Mesenchymal stem cell (in vitro differentiated cells and primary cell): ENCODE data around the gene NXPH3.
"Not testable (repeated sequence)": the region's sequence is repeated elsewhere in the genome, so short reads cannot be mapped to it uniquely, and the experiment has no call there.

Source experiments
- DNase-seq: peaks from one replicate; pipeline ENCODE4 v3.0.0-alpha.2; 2013
- H2AFZ ChIP-seq: one replicate; pipeline ENCODE4 v1.6.1; 2013; ENCODE audit warnings: low read depth, mild to moderate bottlenecking, control low read depth, inconsistent platforms, low read length, moderate library complexity
- H2AK5ac ChIP-seq: 2 replicates; pipeline ENCODE4 v1.6.1; 2013; ENCODE audit warnings: low read length, moderate library complexity, mild to moderate bottlenecking, inconsistent platforms; ENCODE audit not compliant: severe bottlenecking
- H2BK120ac ChIP-seq: one replicate; pipeline ENCODE4 v1.6.1; 2013; ENCODE audit warnings: low read depth, mild to moderate bottlenecking, inconsistent platforms, low read length, moderate library complexity
- H2BK12ac ChIP-seq, 2 experiments: one replicate each; pipeline ENCODE4 v1.6.1; 2013; ENCODE audit warnings: inconsistent platforms in 2 of 2, low read length in 2 of 2, mild to moderate bottlenecking in 2 of 2, moderate library complexity in 2 of 2, control low read depth in 1 of 2
- H2BK15ac ChIP-seq: one replicate; pipeline ENCODE4 v1.6.1; 2013; ENCODE audit warnings: mild to moderate bottlenecking, low read depth, inconsistent platforms; ENCODE audit not compliant: poor library complexity, severe bottlenecking
- H2BK5ac ChIP-seq: 2 replicates; pipeline ENCODE4 v1.6.1; 2013; ENCODE audit warnings: low read depth, mild to moderate bottlenecking, low read length, control low read depth, inconsistent platforms; ENCODE audit not compliant: poor library complexity, severe bottlenecking
- H3K14ac ChIP-seq, 2 experiments: one replicate each; pipeline ENCODE4 v1.6.1; 2013; ENCODE audit warnings: inconsistent platforms in 2 of 2, low read length in 2 of 2, control low read depth in 1 of 2, mild to moderate bottlenecking in 1 of 2, moderate library complexity in 1 of 2
- H3K18ac ChIP-seq, 2 experiments: one replicate each; pipeline ENCODE4 v1.6.1; 2013; ENCODE audit warnings: inconsistent platforms in 2 of 2, low read length in 2 of 2, control low read depth in 1 of 2, low read depth in 1 of 2, mild to moderate bottlenecking in 1 of 2
- H3K23ac ChIP-seq, 2 experiments: one replicate each; pipeline ENCODE4 v1.6.1; 2013; ENCODE audit warnings: inconsistent platforms in 2 of 2, low read length in 2 of 2, mild to moderate bottlenecking in 2 of 2, moderate library complexity in 2 of 2, control low read depth in 1 of 2
- H3K27ac ChIP-seq: 2 replicates; pipeline ENCODE4 v1.5.1; 2013; ENCODE audit warnings: mild to moderate bottlenecking, moderate library complexity, low read length, control low read depth, inconsistent platforms; ENCODE audit not compliant: poor library complexity, severe bottlenecking
- H3K27me3 ChIP-seq, 2 experiments: 2 replicates each; pipeline versions ENCODE4 v1.6.1 to v1.7.0; 2013; ENCODE audit warnings: low read length in 2 of 2, mild to moderate bottlenecking in 2 of 2, moderate library complexity in 2 of 2, control low read depth in 1 of 2, inconsistent platforms in 1 of 2; ENCODE audit not compliant: control insufficient read depth in 1 of 2, insufficient read depth in 1 of 2
- H3K36me3 ChIP-seq, 2 experiments: 2 replicates each; pipeline versions ENCODE4 v1.6.1 to v1.7.0; 2013; ENCODE audit warnings: low read length in 2 of 2, control low read depth in 1 of 2, inconsistent platforms in 1 of 2, low read depth in 1 of 2, mild to moderate bottlenecking in 1 of 2; ENCODE audit not compliant: insufficient read depth in 2 of 2, control insufficient read depth in 1 of 2
- H3K4ac ChIP-seq, 2 experiments: one replicate each; pipeline ENCODE4 v1.6.1; 2013; ENCODE audit warnings: inconsistent platforms in 2 of 2, low read length in 2 of 2, mild to moderate bottlenecking in 2 of 2, moderate library complexity in 2 of 2, control low read depth in 1 of 2, low read depth in 1 of 2
- H3K4me1 ChIP-seq: 2 replicates; pipeline ENCODE4 v1.6.1; 2013; ENCODE audit warnings: low read depth, low read length, control low read depth; ENCODE audit not compliant: control insufficient read depth, insufficient read depth
- H3K4me2 ChIP-seq: 2 replicates; pipeline ENCODE4 v1.6.1; 2013; ENCODE audit warnings: low read length, mild to moderate bottlenecking, inconsistent platforms; ENCODE audit not compliant: poor library complexity, severe bottlenecking
- H3K4me3 ChIP-seq, 2 experiments: 2 replicates each; pipeline versions ENCODE4 v1.5.1 to v1.7.0; 2013; ENCODE audit warnings: low read length in 2 of 2, mild to moderate bottlenecking in 2 of 2, control low read depth in 1 of 2, low read depth in 1 of 2; ENCODE audit not compliant: insufficient read depth in 1 of 2
- H3K79me1 ChIP-seq: replicated peaks from 2 replicates; pipeline ENCODE4 v1.6.1; 2013; ENCODE audit warnings: mild to moderate bottlenecking, control low read depth, low read length, inconsistent platforms; ENCODE audit not compliant: poor library complexity, severe bottlenecking
- H3K9ac ChIP-seq: 2 replicates; pipeline ENCODE4 v1.7.0; 2013; ENCODE audit warnings: mild to moderate bottlenecking, low read length, moderate library complexity
- H3K9me3 ChIP-seq: 2 replicates; pipeline ENCODE4 v1.7.0; 2013; ENCODE audit warnings: mild to moderate bottlenecking, low read length; ENCODE audit not compliant: control insufficient read depth
- H4K8ac ChIP-seq: one replicate; pipeline ENCODE4 v1.6.1; 2013; ENCODE audit warnings: inconsistent platforms, mild to moderate bottlenecking, low read length, moderate library complexity
- H4K91ac ChIP-seq: one replicate; pipeline ENCODE4 v1.6.1; 2013; ENCODE audit warnings: mild to moderate bottlenecking, low read length, inconsistent platforms
- WGBS: methylation state at CpG from one replicate; pipeline ENCODE4 v1.1.7; 2013; ENCODE audit warnings: mixed read lengths; 5-methylcytosine and 5-hydroxymethylcytosine counted together

NXPH3 gene

GRCh38 chr17:49549311-49549605, 26.4 kb upstream of the NXPH3 start:
- Histone ChIP-seq H3K9ac (no peak overlapping the region), H3K27ac (no peak overlapping the region), H3K4me1 (no peaks in the 10 kb centered on the region), H4K91ac (no peak overlapping the region), H3K23ac (no peak overlapping the region), H3K4me3 (no peak overlapping the region), H3K27me3 (peaks cover 30 to 59% of the 10 kb centered on the region in 2 experiments), H3K14ac (no peak overlapping the region), H2AK5ac (no peak overlapping the region), H2BK5ac (no peak overlapping the region), H3K4ac (no peak overlapping the region), H3K36me3 (no peaks in the 10 kb centered on the region), H3K79me1 (no peaks in the 10 kb centered on the region), H2AFZ (no peak overlapping the region), H2BK15ac (no peak overlapping the region), H2BK12ac (no peak overlapping the region), H2BK120ac (no peak overlapping the region), H3K18ac (no peak overlapping the region), H3K9me3 (no peaks in the 10 kb centered on the region), H3K4me2 (no peak overlapping the region), H4K8ac (no peak overlapping the region)
- no peak for DNase-seq
- WGBS, result 92% methylated on average over 6 of the region's 6 CpGs

DNA sequence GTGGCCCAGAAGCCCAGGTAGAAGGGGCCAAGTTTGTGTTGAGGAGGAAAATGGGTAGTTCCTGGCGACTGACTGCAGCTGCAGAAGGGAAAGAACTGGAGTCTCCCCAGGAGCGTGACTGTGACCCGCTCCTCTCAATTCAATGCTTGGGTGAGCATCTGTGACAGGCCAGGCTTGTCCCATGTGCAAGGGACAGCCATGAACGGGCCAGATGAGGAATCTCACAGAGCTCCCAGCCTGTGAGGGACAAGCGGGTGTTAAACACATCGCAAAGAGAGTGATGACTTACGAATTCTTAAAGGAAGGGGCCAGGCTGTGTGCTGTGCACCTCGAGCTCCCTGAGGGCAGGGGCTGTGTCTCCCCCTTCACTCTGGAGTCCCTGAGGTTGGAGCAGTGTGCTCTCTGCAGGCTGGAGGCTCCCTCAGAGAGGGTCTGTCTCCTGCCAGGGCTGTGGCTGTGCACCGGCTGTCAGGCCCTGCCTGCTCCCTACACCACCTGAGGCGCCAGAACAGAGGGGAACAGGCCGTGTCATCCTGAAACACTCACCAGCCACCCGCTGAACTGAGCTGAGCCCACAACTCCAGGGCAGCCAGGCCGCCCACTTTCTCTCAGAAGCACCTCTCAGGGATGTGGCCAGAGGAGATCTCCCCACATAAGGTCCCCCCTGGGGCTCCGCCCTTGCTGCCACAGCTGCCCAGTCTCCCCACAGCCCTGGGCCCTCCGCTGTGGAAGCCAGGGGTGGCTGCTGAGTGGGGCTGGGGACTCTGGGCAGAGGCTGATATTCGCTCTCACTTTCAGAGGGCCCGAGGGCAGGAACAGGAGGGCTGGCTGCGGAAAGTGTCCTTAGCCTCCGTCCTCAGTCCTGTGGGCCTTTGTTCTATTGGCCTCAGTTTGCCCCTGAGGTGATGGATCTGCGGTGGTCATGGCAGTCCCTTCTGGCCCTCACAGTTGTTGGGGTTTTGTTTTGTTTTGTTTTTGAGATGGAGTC, 25.7 kb upstream of the NXPH3 start:
- H3K23ac ChIP-seq, result no peak overlapping the region
- peaks cover 26 to 56% of the 10 kb centered on the region in 2 experiments for H3K27me3 ChIP-seq
- H3K4me1 ChIP-seq, result no peaks in the 10 kb centered on the region
- H2BK5ac ChIP-seq, result no peak overlapping the region
- no peak overlapping the region for H3K27ac ChIP-seq
- H3K14ac ChIP-seq, result no peak overlapping the region
- no peaks in the 10 kb centered on the region for H3K36me3 ChIP-seq
- no peak overlapping the region for H2BK15ac ChIP-seq
- no peak overlapping the region for H3K9ac ChIP-seq
- H2AFZ ChIP-seq, result no peak overlapping the region
- no peak for DNase-seq
- no peak overlapping the region for H3K4me2 ChIP-seq
- H2BK12ac ChIP-seq, result no peak overlapping the region
- H4K91ac ChIP-seq, result no peak overlapping the region
- WGBS, result 88% methylated on average over 18 of the region's 20 CpGs
- no peak overlapping the region for H3K4ac ChIP-seq
- no peak overlapping the region for H3K18ac ChIP-seq
- no peak overlapping the region for H4K8ac ChIP-seq
- no peak overlapping the region for H2BK120ac ChIP-seq
- H3K4me3 ChIP-seq, result no peak overlapping the region
- H3K79me1 ChIP-seq, result no peaks in the 10 kb centered on the region
- H2AK5ac ChIP-seq, result no peak overlapping the region
- H3K9me3 ChIP-seq, result no peaks in the 10 kb centered on the region

- H3K4me3 ChIP-seq, H2BK120ac ChIP-seq, H2BK12ac ChIP-seq, H2BK5ac ChIP-seq, H3K4me2 ChIP-seq, H3K27ac ChIP-seq, H3K4ac ChIP-seq, H3K14ac ChIP-seq, H3K79me1 ChIP-seq, H3K23ac ChIP-seq, H2BK15ac ChIP-seq, H2AFZ ChIP-seq, H3K9me3 ChIP-seq, H3K4me1 ChIP-seq, H3K18ac ChIP-seq, DNase-seq, H4K8ac ChIP-seq, H3K36me3 ChIP-seq, H4K91ac ChIP-seq, H2AK5ac ChIP-seq, H3K9ac ChIP-seq: not testable (repeated sequence)
- WGBS, result 92% methylated on average over 9 of the region's 9 CpGs
- peaks cover 22 to 50% of the 10 kb centered on the region in 2 experiments for H3K27me3 ChIP-seq
Observed at GRCh38 chr17:49550764-49551163, 24.9 kb upstream of the NXPH3 start.

DNA sequence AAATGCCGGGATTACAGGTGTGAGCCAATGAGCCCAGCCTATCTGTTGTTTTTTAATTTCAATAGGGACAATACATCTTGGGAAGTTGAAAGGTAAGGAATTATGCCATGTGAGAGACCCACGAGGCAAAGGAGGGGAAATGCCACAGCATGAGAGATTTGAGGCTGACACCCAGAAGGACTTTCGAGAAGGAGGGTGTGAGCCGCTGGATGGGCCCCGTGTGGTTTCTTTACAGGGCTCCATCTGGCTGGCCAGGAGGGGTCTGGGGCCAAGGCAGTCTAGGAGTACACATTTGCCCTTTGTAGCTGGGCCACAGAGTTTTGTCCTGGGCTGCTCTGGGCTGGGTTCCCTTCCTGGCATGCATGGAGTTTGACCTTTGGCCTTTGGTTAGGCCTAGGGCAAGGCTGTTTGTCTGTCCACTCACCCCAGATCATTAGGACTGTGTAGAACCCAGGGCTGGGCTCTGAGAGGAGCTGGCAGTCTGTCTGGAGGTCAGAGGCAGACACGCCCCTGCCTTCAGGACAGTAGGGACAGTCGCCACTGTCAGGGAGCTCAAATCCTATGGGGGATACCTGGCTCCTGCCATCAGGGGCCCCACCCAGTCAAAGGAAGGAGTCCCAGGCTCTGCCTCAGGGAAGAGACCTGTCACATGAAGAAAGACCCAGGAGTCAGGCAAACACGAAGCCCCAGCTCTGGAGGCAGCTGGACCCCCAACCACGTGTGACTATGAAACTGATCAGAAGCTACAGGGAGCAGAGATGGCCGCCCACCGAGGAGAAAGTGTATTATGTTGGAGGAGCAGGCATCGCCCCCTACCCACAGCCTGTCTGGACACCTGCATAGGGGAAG, 24.2 kb upstream of the NXPH3 start:
- H3K27me3 ChIP-seq, result peaks cover 16 to 47% of the 10 kb centered on the region in 2 experiments
- no peak overlapping the region for H3K14ac ChIP-seq
- H2BK120ac ChIP-seq, result no peak overlapping the region
- H4K91ac ChIP-seq, result no peak overlapping the region
- H3K18ac ChIP-seq, result no peak overlapping the region
- peaks cover 9% of the 10 kb centered on the region for H3K4me1 ChIP-seq
- no peak for DNase-seq
- no peaks in the 10 kb centered on the region for H3K79me1 ChIP-seq
- H4K8ac ChIP-seq, result no peak overlapping the region
- no peak overlapping the region for H3K9ac ChIP-seq
- no peaks in the 10 kb centered on the region for H3K36me3 ChIP-seq
- H3K9me3 ChIP-seq, result no peaks in the 10 kb centered on the region
- H3K23ac ChIP-seq, result no peak overlapping the region
- H2BK5ac ChIP-seq, result no peak overlapping the region
- WGBS, result 90% methylated on average over 12 of the region's 12 CpGs
- H2AK5ac ChIP-seq, result no peak overlapping the region
- no peak overlapping the region for H3K4me2 ChIP-seq
- no peak overlapping the region for H3K27ac ChIP-seq
- no peak overlapping the region for H2BK15ac ChIP-seq
- H2BK12ac ChIP-seq, result no peak overlapping the region
- no peak overlapping the region for H3K4me3 ChIP-seq
- no peak overlapping the region for H2AFZ ChIP-seq
- no peak overlapping the region for H3K4ac ChIP-seq
